ENCODE results near the gene COL4A2.
A peak's percentile ranks its signal among the peaks of the same experiment; 100 is the strongest.

COL4A2 gene

DNA sequence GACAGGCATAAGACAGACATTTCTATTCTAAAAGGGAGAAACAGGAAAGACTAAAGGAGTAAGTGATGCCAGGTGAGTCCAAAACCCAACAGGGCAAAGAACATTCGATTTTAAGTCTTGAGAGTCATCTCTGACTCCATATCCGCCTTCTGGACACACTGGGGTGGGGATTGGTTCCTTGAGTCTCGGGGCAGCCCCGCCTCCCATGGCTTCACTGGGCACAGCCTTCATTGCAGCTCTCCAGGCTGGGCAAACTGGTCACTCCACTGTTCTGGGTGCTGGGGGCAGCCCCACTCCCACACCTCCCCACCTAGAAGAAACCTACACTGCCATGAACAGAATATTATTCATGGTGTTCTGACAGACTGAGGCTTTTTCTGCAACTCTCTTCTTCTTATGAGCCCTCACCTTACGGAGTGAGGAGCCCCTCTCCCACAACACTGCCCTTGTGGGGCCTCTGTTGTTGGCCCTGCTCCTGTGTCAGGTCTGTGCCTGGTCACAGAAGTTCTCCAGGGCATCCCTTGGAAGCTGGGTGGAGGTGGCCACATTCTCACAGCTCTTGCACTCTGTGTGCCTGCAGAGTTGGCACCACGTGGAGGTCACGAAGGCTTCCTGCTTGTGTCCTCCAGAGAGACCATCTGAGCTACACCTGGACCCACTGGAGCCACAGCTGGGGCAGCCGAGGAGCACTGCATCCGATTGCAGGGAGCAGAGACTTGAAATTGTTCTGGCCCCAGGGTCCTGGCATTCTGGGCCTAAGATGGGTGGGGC is 95.4 kb downstream of the COL4A2 start:
- DNase-seq (ENCODE audit: low read depth in 2 of 2) = no peak

DNA sequence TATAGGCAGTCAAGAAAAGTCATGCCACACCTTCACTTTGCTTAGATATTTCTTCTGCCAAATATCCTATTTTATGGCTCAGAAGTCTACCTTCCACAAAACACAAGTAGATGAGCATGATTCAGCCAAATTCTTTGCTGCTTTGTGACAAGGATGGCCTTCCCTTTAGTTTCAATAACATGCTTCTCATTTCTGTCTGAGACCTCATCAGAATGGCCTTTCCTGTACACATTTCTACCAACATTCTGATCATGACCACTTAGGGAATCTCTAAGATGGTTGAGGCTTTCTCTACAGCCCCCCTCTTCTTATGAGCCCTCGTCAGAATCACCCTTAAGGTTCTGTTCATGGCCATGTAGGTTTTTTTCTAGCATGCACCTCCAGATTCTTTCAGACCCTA is 96.2 kb downstream of the COL4A2 start:
- no peak for DNase-seq (ENCODE audit: low read depth in 2 of 2)

DNA sequence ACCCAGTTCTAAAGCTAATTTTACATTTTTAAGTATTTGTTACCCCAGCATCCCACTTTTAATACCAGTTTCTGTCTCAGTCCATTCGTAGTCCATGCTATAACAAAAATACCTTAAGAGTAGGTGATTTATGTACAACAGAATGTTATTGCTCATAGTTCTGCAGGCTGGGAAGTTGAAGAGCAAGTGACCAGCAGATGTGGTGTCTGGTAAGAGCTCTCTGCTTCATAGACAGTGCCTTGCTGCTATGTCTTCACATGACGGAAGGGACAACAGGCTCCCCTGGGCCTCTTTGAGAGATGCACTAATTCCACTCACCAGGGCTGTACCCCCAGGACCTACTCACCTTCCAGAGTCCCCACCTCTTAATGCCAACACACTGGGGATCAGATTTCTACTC is 96.6 kb downstream of the COL4A2 start:
- DNase-seq (ENCODE audit: low read depth in 2 of 2) = no peak

DNA sequence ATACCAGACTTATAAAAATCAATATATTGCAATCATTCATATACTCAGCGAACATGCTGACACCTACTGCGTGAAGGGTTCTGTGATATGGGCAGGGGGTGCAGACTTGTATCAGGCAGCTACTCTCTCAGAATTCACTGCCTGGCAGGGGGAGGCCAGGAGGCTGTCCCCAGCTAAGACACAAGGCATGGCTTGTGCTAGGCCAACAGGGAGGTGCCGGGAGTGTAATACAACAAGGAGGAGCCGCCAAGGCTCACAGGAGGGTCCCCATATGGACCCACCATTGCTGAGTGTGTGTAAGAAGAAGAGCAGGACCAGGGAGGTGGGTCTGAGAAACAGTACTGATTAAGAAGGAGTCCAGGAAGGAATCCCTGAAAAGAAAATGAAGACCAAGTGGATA is 97.2 kb downstream of the COL4A2 start:
- no peak for DNase-seq (ENCODE audit: low read depth in 2 of 2)

DNA sequence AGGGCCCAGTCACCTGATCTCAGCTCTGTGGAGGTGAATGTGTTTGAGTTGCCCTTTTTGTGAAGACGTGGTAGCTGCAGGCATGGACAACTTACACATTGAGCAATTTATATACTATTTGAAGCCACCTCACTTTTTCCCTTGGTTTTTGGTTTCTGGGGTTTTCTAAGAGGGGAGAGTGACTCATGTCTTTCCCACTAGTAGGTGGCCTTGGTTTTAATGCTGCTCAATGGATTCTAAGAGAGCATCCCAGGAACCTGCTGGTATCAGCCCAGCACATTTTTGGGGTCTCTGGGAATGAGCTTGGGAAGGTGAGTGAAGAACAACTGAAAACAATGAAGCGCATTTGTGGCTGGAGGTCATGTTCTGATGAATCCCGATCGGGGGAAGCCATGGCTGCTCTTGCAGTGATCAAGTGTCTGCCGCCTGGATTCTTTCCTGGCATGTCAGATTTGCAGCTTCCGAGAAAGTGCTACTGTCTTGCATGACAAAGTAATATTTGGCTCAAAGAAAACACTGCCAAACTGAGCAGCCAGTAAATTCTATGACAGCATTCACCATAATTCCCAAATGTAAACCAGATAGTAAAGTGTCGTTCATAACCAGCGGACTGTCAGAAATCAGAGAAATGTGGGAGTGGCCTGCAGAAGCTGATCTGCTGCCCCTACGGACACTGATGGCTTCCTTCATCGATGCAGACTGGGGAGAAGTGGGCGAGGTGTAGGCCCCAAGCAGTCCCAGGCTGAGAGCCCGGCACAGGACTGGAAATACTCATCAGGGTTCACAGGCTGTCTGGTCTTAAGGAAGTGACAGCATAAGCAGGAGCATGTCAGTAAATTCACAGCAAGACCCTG is 98.7 kb downstream of the COL4A2 start:
- DNase-seq (ENCODE audit: low read depth in 2 of 2) = no peak

DNA sequence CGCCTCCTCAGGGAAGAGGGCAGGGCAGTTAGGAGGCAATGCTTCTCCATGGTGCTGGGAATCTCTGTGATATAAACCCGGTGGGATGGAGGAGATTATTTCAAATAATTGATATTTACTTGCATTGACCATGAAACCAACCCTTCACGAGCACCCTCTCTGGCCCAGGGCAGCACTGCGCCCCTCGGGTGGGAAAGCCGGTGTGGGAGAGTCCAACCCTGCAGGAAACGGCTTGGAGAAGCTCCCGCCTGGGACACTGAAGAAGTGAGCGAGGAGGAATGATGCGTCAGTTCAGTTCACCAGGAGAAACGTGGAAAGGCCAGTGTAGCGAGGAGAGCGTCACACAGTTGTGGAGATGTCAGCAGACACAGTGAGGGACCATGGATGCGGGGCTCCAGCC is 99.9 kb downstream of the COL4A2 start:
- no peak for DNase-seq (ENCODE audit: low read depth in 2 of 2)

DNA sequence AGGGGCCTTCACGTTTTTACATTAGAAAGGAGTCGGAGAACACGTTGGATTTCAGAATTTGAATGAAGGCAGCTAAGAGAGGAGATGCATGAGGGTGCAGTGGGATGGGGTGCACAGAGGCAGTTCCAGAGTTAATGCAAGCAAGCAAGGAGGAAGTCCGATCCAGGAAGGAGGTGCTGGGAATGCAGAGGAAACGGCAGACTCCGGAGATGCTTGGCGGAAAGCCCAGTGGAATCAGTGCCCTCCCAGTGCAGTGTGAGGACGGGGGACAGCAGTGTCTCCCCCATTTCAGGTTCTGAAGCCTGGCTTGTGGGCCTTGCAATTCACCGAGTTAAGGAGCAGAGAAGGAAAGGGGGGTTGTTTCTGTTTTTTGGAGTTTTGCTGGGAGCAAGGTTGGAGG is 100.4 kb downstream of the COL4A2 start:
- no peak for DNase-seq (ENCODE audit: low read depth in 2 of 2)

DNA sequence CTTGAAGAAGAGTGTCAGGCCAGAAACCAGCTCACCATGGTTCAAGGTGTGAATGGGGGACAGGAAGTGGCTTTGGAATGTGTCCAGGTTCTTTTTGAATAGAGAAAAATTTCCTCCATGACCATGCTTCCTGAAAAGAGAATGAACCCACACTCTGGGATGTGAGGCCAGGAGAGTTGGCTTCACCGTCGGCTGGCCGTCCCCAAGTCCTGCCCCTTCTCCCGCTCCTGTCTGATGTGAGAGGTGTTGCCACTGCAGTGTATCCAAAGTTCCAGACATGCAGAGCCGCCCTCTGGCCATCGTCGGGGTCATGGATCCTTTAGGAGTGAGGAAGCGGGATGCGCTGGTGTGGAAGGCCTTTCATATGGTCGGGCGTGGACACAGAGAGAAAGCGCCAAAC is 101.2 kb downstream of the COL4A2 start:
- DNase-seq (ENCODE audit: low read depth in 2 of 2) = no peak

DNA sequence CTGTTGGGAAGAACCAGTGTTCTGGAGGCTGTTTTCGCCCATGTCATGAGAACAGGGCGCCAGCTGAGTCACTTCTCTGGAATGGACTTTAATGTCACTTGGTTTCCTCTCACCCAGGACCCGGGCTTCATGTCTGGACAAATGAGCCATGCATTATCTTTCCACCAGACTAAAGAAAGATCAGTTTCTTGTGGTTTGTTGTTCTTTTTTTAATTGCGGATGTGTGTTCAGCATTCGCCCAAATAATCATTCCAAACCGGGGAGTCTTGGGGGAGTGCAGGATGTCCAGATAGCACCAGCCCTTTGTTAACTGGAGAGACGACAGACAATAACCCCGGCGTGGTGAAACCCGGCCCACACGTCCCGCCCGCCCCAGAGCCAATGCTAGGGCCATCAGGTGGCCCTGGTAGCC is 102.5 kb downstream of the COL4A2 start:
- no peak for DNase-seq (ENCODE audit: low read depth in 2 of 2)

DNA sequence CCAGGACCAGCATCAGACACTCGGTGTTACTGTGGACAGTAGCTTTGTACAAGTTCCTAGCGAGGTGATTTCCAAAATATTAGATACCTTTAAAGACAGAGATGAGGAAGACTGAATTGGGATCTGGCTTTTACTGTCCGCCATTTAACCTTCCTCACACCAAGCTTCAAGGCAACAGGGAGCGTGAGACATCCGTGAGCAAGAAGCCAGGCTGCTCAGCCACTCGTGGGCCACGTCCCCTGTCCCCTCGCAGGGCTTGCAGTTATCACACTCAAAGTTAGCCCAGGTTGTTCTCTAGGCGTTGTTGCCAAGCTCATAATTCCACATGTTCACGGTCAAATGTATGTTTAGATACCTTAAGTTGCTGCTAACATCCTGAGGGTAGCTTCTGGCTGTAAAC is 102.9 kb downstream of the COL4A2 start:
- no peak for DNase-seq (ENCODE audit: low read depth in 2 of 2)

DNA sequence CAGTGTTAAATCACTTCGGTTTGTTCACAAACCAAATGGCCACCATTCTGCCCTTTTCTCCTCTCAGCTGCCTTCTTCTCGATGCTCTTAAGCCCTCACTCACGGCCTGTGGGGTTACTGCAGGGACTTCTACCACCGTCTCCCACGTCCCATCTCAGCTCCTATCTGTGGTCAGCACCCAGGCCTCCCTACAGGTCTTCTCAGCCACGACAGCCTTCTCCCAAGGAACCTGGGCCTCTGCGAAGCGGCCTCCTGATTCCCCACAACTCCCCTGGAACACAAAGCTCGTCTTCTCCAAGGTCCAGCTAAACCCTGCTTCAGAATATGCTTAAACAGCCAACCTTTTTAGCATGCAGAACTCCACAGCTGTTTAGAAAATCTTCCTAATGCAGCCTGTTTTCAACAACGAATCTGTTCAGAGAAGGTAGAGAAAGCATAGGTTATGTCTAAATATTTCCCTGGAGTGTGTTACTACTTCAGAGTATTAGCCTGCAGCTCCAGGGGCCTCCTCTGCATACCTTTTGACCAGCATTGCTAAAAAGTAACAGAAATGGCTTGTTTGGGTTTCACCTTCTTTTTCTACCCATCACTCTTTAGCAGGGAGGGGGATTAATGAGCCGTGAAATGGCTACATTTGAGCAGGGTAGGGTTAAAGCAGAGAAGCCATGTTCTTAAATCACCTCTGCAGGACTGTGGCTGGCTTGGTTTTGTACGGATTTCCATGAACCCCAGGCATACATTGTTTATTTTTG is 104.0 kb downstream of the COL4A2 start:
- DNase-seq (ENCODE audit: low read depth in 2 of 2) = no peak

DNA sequence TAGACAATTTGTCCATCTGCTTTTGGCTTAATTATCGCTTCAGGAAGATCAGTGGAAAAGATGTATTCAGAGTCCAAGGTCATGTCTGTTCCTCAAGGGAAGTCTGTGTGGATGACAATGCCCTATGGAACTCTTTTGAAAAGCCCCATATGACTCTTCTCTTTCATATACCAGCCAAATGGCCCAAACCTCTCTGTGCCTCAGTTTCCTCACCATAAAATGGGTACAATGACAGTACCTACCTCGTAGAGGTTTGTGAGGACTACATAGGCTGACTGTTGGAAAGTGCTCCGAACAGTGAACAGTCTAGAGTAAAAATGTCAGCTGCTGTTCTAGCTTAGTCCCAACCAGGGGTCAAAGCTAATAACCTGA is 104.6 kb downstream of the COL4A2 start:
- DNase-seq (ENCODE audit: low read depth in 2 of 2) = no peak

DNA sequence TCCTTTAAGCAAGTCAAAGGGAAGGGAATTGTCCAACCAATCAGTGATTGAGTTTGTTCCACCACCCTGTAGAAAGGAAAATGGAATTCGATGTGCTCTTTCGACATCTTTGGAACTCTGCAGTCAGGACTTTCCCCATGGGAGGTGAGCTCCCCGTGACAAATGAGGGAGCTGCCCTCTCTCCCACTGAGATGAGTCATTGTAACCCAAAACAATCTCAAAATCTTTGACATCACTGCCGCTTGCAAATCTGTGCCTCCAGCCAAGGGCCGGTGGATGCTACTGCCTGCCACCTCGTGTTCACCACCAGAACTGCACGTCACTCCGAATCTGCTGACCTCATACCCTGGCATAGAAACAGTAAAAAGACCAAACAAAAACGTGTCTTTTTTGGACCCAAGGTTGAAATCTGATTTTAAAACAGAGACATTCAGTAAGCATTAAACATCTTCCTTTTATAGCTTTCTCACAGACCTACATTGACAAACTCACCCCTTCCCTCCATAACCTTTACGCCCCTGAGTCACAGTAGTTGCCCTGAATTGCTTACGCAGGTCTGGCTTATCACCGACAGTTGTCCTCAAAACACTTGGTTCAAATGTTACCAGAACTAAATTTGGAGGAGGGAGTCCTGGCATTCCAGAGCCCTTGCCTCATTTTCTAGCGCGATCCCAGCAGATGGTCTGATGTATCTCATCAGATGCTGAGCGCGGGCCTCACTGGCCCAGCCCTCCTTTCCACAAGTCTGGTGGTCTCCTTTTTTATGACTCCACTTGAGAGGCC is 105.2 kb downstream of the COL4A2 start:
- peak; percentile 57 to 64 for DNase-seq (ENCODE audit: low read depth in 2 of 2)

DNA sequence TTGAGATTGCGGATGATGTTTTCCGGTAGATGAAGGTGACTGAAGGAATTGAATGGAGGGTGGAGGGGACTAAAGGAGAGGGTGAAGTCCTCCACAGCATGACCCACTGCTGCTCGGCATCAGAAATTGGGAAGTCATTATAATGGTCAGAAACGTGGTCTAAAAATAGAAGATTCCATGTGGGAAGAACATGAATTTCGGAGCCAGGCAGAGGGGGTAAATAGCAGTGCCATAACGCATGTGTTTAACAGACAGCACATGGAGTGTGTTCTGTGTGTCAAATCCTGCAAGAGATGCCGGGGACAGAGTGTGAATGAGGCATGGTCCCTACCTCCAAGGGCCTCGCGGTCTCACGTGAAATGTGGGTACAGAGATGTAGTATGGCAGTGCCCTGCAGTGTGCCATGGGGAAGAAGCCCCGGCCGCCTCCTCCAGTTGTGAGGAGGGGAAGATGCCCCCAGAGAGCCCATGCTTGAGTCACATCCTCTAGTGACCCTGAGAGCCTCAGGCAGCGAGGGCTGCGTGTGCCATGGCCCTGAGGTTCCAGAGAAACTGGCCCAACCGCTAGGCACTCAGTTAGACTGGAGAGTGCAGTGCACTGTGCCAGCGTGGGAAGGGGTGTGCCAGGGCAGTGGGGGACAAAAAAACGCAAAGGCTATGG is 106.1 kb downstream of the COL4A2 start:
- no peak for DNase-seq (ENCODE audit: low read depth in 2 of 2)

DNA sequence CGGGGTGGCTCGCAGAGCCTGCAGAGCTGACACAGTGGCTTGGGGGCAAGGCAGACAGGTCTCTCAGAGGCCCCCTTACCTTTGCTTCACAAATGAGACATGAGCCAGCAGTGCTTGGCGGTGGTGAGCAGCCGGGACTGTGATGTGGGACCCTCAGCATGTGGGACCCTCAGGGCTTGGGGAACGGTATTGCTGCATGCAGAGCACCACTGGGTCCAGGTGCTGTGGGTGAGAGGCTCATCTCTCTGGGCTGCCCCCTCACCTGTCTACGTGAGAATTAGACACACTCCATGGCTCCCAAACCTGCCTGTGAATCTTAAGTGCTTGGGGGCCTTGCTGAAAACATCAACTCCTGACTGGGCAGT is 106.6 kb downstream of the COL4A2 start:
- no peak for DNase-seq (ENCODE audit: low read depth in 2 of 2)

DNA sequence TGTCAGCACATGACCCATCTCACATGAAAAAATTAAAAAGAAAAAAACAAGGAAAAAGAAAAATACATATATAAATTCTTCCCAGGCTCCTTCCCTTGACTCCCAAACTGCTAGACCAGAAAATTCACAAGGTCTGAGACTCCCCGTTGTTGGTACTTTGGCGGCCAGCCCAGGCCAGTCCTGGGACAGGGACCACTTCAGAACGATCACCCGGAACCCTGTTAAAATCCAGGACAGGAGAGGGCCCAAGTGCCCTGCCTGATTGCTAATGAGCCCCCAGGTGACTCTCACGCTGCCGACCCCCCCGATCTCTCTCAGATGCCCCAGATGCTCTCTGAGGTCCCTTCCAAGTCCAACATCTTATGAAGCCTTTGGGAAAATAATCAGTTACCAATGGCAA is 107.2 kb downstream of the COL4A2 start:
- no peak for DNase-seq (ENCODE audit: low read depth in 2 of 2)

DNA sequence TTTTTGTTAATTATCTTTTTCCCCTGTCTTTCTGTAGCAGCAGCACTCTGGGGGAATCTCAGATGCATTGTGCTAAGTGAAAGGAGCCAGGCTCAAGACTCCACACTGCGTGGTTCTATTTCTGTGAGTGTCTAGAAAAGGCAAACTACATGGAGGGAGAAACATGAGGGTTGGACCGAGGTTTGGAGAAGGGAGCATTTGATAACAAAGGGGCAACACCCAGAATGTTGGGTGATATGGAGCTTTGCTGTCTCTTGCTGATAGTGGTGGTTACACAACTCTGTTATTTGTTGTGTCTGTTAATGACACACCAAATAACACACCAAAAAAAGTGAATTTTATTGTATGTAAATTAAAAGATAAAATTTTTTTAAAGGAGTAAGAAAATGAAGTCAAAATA is 107.8 kb downstream of the COL4A2 start:
- no peak for DNase-seq (ENCODE audit: low read depth in 2 of 2)

DNA sequence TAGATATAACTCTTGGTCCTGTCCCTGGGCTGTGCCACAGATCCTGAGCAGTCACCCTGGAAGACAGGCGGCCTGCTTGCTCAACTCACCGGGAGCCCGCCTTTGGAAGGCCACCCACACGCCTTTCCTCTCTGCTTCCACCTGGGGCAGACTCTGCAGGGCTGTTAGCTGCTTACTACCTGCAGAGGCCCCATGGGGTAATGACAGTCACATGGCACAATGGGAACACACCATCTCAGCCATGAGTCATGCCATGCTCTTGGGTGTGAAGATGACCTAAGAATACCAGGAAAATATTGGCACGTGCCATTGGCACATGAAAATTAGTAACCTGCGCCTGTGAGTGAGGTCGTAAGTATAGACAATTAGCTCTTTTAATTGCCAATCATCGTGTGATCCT is 108.6 kb downstream of the COL4A2 start:
- no peak for DNase-seq (ENCODE audit: low read depth in 2 of 2)

DNA sequence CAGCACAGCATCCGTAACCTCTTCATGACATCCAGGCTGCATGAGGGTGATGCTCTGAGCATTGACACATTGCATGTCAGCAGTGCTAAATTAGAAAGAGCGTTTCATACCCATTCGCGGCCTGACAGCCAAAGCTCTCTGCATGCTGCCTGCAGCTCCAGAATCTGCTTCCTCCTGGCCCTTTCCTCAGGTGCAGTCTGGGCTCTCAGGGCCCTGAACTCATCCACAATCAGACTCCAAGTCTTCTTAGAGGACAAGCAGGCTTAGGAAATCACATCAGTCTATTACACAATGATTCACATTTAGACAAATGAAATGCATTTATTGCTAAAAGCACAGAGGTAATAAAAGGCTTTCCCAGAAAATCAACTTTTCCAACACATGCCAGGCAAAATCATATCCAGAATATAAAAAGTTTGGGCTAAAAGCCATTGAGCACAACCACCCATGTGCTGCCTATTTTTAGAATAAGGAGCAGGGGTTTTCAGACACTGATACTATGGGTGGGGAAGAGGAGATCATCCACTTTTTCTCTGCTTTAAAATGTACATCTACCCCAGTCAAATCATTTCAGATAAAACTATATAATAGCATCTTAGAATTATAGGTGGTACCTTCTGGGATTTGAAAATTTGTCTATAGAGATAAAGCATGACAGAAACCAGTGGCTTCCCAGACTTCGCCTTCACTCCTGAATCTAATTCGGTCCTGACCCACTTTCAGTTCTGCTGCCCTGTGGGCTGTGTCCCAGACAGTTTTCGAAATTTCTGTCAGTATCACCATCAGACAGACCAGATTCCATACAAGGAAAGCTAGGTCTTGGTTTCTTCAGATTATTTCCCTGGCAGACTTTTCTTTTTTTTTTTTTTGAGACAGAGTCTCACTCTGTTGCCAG is 109.3 kb downstream of the COL4A2 start:
- no peak for DNase-seq (ENCODE audit: low read depth in 2 of 2)

DNA sequence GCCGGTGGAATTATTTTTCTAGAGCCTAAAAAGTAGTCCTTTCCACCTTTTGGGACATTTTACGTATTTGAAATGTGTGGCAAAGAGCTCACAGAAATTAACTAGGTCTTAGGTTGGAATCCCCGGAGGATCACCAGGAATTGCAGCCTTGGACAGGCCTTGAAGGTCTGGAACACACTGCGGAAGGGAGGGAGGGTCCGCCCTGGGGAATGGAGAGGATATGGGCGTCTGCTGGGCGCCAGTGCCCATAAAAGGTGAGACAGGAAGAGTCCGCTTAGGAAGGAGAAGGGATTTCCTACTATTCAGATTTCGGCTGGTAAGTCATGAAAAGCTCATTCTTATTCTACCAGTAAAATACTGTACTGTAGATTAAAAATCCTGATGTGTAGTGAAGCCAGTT is 111.9 kb downstream of the COL4A2 start:
- DNase-seq (ENCODE audit: low read depth in 2 of 2) = no peak
